SHP77 (cell line): ENCODE data around the gene ISLR.

Source experiments
- DNase-seq, 2 experiments: peaks; one replicate each; lab custom pipeline; 2025; lab: John Stamatoyannopoulos, UW

The ISLR gene, protein sequence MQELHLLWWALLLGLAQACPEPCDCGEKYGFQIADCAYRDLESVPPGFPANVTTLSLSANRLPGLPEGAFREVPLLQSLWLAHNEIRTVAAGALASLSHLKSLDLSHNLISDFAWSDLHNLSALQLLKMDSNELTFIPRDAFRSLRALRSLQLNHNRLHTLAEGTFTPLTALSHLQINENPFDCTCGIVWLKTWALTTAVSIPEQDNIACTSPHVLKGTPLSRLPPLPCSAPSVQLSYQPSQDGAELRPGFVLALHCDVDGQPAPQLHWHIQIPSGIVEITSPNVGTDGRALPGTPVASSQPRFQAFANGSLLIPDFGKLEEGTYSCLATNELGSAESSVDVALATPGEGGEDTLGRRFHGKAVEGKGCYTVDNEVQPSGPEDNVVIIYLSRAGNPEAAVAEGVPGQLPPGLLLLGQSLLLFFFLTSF

DNA sequence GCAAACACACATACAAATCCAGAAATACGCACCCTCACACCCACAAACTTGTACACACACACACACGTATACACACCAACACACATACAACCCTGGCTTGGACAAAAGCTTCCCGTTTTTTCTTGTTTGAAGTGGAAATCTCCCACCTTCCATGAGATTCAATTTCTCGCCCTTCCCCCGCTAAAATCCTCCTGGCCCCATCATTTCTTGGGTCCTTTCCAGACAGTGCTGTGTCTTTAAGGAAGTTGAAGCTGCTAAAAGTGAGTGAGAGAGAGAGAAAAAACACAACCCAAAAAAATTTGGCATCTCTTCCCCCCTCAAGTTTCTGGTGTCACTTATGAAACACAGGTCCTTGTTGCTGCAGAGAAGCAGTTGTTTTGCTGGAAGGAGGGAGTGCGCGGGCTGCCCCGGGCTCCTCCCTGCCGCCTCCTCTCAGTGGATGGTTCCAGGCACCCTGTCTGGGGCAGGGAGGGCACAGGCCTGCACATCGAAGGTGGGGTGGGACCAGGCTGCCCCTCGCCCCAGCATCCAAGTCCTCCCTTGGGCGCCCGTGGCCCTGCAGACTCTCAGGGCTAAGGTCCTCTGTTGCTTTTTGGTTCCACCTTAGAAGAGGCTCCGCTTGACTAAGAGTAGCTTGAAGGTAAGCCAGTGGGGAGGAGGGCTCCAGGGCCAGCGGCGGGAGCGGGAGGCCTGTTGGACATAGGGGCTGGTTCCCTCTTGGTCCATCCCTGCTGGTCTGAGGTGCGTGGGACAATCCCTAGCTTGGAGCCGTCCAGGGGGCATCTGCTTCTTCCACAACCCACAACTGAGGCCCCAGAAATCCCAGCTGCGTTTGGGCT, at the start of gene ISLR:
Gene ISLR, plus strand, starts transcription at position 331 of the 839 bp plus-strand sequence. CDS start 1,149 bp downstream, outside the sequence.
- DNase-seq, result no peak

DNA sequence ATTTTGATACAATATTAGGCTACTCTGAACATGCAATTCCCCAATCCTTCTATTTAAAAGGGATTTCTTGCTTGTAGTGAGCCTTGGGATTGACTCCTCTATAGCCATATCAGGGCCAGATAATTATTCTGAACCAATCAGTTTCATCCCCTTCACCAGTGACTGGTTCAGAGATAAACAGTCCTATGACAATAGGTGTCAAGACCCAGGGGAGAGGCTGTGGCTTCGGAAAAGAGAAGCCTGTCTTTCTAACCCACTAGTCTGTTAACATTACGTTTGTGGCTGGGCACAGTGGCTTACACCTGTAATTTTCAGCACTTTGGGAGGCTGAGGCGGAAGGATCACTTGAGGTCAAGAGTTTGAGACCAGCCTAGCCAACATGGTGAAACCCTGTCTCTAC, 49.3 kb upstream of the ISLR start:
- no peak for DNase-seq

DNA sequence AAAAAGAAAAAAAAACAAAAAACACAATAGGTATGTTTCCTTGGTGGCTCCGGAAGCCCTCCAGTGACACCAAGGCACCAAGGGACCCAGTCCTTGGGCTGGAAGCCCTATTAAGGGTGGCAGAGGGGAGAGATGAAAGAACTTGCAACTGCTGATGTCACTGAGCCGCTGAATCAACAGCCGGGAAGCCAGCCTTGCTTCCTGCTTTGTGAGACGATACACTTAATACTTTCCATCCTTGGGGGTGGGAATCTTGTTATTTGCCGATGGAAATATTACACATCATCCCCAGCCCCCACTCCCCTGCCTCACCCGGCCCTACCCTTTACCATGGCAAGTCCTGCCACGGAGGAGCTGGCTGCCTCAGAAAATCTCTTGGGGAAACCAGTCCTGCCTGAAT, 48.8 kb upstream of the ISLR start:
- no peak for DNase-seq

DNA sequence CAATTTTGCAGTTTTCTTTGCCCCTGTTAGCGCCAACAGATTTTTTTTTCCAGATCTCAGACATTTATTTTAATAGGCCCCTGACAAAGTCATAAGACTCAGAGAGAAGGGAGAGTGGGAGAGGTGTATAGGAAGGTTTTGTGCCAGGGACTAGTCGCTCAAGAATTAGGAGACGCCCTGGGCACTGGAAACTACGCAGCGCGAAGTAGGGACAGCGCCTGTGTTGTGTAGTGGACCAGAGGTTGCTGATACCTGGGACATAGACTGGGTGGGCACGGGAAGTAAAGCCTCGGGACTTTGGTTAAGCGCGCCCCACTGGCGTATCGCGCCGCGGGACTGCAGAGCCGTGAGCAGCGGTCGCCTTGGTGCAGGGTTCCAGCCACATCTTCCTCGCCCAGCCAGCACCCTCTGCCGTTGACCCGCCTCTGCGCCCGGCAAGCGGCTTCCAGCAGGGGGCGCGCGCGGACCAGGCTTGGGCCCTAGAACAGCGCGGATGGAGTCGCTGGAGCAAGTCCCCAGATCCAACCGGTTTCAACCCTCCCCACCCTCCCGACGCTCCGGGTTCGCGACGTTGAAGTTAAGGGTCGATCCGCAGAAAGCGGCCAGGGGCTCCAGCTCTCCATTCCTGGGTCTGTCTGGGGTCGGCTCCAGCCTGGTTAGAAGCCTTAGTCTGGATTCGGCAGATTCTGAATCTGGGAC, 46.1 kb upstream of the ISLR start:
- DNase-seq, result peak; percentile 55 to 81

DNA sequence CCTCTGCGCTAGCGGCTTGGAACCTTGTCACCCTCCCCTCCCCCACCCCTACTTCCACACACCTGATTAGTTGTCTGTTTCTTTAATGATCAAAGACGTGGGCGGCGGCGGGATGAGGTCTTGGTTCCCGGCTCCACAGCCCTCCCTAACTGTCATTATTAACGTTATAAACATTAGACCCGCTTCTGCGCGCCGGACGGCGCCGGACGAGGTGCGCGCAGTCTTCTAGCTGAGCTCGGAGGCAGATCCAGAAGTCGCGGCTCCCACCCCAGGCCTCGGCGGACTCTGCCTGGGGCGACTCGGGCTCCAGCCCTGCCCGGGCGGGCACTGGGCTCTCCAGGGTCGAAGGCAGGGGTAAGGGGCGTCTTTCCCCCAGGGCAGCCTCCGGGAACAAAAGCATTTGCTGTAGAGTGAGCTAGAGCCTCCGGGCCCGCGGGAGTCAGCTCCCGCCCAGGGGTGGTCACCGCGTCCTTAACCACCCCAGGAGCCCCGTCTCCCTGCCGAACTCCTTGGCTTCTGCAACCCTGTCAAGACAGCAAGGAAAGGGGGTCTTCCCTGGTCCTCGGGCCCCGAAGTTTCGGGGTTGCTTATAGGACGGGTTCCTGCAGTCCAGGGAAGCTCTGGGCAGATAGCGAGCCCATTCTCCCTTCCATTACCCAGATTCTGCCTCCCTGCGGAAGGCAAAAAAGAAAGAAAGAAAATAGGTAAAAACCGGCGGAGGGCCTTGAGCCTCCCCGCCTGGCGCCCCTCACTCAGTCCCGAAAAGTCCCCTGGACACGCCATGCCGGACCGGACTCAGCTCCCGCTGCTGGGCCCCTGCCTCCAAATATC, 45.3 kb upstream of the ISLR start:
- DNase-seq, result no peak

DNA sequence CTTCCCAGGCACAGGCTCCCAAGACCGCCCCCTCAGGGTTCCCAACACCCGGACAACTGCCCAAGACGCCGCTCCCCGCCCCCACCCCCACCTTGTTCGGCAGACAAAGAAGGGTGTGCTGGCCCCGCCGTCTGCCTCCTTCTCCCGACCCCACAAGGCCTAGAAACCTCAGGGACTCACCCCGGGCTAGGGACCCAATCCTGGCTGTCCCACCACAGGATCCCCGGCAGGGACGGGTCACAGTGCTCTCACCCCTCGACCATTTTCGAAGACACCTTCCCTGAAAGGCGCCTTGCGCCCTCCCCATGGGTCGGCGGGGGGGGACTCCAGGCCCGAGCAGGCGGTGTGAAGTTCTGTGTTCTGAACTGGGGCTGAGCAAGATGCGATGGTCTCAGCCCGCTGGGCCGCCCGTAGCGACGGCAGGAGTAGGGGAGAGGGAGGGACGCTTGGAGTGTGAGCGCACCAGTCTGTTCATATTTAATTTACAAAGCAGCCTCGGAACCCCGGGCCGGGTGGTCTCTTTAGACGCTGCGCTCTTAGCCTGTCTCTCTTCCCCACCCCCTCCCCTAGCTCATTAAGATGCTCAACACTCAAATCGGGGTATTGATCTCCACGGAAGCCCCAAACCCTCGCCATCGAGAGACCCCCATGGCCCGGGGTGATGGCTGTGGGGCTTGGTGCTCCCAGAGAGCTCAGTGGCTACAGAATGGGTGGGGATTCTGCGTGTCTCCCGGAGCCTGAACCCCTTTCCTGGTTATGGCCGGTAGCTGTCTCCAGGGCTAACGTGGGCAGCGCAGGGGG, 44.5 kb upstream of the ISLR start:
- DNase-seq, result no peak

DNA sequence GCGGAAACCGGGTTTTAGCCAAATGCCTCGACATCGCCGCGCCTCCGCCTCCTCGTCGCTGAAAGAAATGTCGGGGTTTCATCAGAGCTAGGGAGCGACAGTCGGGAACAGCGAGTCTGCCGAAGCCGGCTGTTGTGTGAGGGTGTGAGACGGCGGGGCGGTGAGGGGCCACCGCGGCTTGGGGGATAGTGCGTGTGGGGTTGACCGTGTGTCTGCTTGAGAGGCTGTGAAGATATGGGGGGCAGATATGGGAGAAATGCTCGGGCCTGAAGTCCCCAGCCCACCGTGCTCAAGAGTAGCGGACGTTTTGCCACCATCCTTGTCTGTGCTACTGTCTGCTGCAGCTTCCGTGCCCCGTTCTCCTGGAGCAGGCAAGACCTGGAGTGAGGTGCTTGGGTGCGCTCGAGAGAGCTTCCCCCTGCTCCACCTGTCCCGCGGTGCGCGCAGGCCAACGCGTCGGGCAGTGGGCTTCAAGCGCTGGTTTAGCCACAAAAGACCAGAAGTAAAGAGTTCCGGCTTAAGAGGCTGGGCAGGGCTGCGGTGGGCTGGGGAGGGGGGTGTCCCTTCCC, 43.8 kb upstream of the ISLR start:
- no peak for DNase-seq

DNA sequence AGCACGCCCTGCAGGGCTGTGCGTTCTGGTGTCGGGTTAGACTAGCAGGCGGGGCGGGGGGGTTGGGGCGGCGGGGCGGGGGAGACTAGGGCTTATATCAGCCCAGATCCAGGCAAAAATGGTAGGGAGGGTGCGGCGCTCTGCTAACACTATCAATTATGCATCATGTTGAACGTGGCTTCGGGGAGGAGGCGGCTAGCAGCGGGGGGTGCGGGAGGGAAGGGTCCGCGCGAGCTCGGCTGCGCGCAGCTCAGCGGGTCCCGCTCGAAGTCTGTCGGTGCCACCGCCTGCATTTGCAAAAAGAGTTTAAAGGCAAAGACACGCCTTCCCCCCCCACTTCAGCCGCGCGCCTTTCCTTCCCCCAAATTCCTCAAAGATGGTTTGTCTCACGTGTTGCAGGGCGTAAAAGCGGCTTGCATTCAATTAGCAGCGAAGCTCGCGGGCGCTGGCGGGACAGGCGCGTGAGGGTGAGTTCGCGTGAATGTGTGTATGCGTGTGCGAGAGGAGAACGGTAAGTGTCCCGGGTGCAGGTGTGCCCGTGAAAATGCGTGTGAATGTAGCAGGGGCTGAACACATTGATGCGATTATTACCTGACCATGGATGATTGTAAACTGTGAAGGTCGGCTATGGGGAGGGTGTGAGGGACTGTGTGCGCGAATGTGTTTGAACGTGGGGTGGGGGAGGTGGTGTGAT, 43.2 kb upstream of the ISLR start, which contains the start of gene ISLR2:
Gene ISLR2, plus strand, starts transcription at position 432 of the 694 bp plus-strand sequence. CDS start 2,169 bp downstream, outside the sequence.
- no peak for DNase-seq

DNA sequence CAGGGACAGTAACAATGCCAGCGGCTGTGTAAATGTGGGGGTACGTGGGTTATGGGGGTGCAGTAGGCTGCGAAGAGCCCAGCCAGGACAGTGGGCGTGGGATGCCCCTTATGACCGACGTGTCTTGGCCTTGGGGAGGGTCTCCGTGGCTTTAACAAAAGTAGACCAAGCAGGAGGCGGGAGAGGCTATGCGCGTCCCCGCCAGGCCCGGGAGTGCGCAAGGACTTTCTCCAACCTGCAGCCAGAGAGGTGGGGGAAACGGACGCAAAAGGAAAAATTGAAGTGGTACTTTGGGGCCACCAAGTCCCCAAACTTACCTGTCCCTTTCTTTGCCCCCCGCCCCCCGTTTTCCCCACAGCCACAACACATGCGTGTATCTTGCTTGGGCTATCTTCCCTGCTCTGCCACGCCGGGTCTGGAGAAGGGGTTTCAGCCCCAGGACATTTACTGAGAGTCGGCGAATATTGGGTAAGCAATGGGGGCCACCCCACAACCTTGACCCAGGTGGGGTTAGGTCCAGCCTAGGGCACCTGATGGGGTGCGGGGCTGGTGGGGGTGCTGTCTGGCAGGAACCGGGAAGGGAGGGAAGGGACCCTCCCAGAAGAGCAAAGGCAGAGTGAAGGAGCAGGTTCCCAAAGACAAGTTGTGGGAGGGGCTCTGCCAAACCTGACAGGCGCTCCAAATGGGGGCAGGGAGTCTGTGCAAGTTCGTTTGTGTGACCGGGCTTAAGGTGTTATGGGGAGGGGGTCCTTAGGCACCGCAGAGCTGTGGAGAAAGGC, 42.5 kb upstream of the ISLR start:
- DNase-seq, result no peak

DNA sequence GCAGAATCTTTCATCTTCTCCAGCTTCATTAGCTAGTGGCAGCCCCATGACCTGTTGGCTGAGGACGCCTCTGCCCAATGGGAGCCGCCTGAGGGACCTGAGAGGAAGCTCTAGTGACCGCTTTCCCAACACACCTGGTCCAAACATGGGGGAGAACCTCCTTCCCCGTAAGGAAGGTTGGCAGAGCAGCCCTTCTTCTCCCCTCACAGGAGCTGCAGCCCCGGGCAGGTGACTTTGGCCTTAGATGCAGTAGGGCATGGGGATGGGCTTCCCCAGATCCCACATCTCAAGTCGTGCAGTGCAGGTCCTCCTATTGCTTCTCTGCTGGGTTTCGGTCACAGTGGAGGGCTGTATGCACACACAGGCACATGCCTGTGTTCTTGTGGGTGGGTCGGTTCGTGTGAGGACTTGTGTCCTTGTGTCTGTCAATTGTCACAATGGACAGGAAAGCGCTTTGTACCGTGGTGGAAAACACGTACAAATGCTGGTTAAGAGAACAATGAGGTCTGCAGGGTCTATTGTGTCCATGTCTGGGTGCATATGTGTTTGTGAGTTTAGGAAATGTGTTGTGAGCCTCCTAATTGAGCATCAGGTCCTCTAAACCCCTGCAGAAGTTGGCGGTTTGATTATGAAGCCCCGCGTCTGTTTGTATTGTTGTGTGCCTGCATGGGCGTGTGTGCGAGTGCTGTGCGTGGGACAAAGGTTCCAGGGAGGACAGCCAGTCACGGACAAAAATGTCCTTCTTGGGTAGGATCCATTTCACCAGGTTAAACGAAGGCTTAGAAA, 41.7 kb upstream of the ISLR start:
- DNase-seq, result no peak

DNA sequence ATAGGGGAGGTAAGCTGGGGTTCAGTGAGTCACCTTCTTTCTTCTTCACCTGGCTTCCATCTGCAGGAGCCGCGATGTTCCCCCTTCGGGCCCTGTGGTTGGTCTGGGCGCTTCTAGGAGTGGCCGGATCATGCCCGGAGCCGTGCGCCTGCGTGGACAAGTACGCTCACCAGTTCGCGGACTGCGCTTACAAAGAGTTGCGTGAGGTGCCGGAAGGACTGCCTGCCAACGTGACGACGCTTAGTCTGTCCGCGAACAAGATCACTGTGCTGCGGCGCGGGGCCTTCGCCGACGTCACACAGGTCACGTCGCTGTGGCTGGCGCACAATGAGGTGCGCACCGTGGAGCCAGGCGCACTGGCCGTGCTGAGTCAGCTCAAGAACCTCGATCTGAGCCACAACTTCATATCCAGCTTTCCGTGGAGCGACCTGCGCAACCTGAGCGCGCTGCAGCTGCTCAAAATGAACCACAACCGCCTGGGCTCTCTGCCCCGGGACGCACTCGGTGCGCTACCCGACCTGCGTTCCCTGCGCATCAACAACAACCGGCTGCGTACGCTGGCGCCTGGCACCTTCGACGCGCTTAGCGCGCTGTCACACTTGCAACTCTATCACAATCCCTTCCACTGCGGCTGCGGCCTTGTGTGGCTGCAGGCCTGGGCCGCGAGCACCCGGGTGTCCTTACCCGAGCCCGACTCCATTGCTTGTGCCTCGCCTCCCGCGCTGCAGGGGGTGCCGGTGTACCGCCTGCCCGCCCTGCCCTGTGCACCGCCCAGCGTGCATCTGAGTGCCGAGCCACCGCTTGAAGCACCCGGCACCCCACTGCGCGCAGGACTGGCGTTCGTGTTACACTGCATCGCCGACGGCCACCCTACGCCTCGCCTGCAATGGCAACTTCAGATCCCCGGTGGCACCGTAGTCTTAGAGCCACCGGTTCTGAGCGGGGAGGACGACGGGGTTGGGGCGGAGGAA, 40.5 kb upstream of the ISLR start:
- DNase-seq, result no peak

DNA sequence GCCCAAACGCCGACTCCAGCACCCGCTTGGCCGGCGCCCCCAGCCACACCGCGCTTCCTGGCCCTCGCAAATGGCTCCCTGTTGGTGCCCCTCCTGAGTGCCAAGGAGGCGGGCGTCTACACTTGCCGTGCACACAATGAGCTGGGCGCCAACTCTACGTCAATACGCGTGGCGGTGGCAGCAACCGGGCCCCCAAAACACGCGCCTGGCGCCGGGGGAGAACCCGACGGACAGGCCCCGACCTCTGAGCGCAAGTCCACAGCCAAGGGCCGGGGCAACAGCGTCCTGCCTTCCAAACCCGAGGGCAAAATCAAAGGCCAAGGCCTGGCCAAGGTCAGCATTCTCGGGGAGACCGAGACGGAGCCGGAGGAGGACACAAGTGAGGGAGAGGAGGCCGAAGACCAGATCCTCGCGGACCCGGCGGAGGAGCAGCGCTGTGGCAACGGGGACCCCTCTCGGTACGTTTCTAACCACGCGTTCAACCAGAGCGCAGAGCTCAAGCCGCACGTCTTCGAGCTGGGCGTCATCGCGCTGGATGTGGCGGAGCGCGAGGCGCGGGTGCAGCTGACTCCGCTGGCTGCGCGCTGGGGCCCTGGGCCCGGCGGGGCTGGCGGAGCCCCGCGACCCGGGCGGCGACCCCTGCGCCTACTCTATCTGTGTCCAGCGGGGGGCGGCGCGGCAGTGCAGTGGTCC, 39.7 kb upstream of the ISLR start:
- no peak for DNase-seq

DNA sequence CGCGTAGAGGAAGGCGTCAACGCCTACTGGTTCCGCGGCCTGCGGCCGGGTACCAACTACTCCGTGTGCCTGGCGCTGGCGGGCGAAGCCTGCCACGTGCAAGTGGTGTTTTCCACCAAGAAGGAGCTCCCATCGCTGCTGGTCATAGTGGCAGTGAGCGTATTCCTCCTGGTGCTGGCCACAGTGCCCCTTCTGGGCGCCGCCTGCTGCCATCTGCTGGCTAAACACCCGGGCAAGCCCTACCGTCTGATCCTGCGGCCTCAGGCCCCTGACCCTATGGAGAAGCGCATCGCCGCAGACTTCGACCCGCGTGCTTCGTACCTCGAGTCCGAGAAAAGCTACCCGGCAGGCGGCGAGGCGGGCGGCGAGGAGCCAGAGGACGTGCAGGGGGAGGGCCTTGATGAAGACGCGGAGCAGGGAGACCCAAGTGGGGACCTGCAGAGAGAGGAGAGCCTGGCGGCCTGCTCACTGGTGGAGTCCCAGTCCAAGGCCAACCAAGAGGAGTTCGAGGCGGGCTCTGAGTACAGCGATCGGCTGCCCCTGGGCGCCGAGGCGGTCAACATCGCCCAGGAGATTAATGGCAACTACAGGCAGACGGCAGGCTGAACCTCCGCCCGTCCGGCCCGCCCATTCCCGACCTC, 39.0 kb upstream of the ISLR start:
- no peak for DNase-seq

DNA sequence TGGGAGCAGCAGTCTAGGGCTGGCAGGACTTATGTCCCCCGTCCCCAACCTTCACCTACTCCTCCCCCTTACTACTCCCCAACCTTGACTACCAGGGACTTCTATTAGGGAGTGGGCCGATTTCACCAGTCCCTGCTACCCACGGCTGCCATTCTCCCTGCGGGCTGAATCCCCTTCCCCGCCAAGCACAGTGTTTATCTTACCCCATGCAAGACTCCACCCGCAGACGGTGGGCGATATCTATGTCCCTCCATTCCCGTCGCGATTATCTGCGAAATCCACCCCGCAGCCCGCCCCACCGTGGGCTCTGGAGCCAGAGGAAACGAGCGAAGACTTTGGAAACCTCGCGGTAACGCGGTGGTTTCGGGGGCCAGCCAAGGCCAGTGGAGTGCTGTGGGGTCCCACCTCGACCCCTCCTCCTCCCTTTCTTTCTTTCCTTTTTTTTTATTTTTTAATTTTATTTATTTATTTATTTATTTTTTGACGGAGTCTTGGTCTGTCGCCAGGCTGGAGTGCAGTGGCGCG, 38.4 kb upstream of the ISLR start:
- no peak for DNase-seq

DNA sequence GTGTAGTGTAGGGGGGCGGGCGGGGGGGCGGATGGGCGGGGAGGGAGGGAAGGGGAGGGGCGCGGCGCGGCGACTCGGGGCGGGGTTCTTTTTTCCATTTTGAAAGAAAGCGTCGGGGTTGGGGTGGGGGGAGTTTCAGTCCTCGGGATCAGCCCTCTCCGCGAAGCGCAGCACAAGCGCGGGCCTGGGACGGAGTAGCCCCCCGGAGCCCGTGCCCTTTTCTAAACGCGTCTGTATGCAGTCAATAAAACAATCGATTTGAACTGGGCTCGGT, 37.0 kb upstream of the ISLR start:
- no peak for DNase-seq
